ENCODE results near the gene APBB2. TPM values are rescaled to one million over a fixed set of nuclear protein-coding genes. Genes with fewer than 3 reads are reported as not detected.

APBB2 gene
- total RNA-seq, 2 experiments from 2014 or later = 1.5 to 1.7 TPM

DNA sequence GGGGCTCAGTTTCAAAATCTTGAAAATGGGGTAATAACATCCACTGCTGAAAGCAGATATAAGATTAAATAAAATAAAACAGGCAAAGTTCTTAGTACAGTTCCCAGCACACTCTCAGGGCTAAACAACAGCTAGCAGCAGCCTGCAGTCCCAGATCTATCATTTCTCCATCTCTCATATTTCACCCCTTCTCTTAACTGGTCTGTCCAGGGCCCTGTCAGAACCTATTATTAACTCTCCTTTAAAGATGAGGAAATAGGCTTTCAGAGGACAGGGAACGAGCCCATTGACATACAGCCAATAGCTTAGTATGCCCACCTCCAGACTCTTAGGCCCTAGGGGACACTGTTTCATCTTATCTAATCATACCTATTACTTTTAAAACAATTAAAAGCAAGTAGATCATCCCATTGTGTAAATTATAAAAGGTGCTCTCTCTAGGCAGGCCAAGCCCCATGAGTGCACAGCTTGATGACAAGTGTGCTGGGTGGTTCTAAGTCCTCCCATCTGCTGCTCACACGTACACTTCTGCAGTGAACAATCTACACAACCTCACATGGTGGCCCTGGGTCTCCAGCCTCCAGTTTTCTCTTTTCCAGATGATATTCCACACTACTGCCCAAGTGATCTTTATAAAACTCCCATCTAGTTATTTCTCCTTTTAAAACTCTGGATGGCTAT is 119.0 kb downstream of the APBB2 start:
- H3K9me3 Mint-ChIP-seq = no peaks in the 10 kb centered on the region
- intact Hi-C loops (cut with micrococcal nuclease) = no loop called here
- no peak overlapping the region for H3K27ac Mint-ChIP-seq
- no peaks in the 10 kb centered on the region for H3K36me3 Mint-ChIP-seq
- H3K4me3 Mint-ChIP-seq = no peak overlapping the region
- H3K4me1 Mint-ChIP-seq (ENCODE audit: low read depth) = no peaks in the 10 kb centered on the region
- peaks cover 4% of the 10 kb centered on the region for H3K27me3 Mint-ChIP-seq
- no peak for DNase-seq
- ChIA-PET POLR2A (no interaction called here), CTCF (no interaction called here)

DNA sequence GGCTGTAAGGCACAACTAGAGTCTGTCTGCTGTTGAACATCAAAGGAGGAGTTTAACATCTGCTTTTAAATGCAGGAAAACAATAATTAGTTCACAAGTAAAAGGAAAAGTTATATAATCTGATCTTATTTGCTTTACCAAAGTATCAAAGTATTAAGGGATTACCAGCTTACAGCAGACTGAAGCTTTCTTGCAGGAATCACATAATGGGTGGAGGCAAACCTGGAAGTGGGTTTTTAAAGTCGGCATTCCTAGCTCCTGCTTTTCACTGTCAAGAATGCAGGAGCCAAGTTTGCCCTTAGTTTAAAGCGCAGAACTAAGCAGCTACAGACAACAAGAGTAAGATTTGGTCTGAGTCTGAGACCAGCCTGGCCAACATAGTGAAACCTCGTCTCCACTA is 122.2 kb downstream of the APBB2 start:
- ChIA-PET POLR2A (no interaction called here), CTCF (no interaction called here)
- Mint-ChIP-seq H3K27ac (no peak overlapping the region), H3K36me3 (no peaks in the 10 kb centered on the region), H3K27me3 (peaks cover 4% of the 10 kb centered on the region), H3K4me3 (no peak overlapping the region), H3K9me3 (no peaks in the 10 kb centered on the region), H3K4me1 (ENCODE audit: low read depth) (no peaks in the 10 kb centered on the region)
- no peak for DNase-seq
- intact Hi-C loops (cut with micrococcal nuclease) = no loop called here

DNA sequence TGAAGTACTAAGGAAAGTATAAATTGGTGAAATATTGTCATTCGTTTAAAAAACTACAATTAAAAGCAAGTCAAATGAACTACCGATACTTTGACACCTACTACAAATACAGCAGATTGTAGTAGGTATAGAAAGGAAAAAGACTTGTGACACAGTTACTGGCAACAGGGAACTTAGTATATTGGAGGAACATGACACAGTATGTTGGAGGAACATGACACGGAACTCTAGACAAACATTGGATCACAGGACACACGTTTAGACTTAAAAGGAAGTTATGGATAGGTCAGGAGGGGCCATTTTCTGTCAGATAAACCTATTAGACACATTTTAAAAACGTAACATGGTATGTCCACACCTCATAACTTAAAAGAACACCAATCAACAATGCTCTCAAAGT is 132.5 kb downstream of the APBB2 start:
- CTCF ChIA-PET = interaction anchor here (1.0 kb wide), 1 partner anchor 19 kb away, joined by 3 read pairs; no protein-coding TSS in a partner anchor
- Mint-ChIP-seq H3K9me3 (peaks cover 13% of the 10 kb centered on the region), H3K4me1 (ENCODE audit: low read depth) (no peaks in the 10 kb centered on the region), H3K27ac (no peak overlapping the region), H3K27me3 (peaks cover 8% of the 10 kb centered on the region), H3K36me3 (no peaks in the 10 kb centered on the region), H3K4me3 (no peak overlapping the region)
- DNase-seq = no peak
- intact Hi-C loops (cut with micrococcal nuclease) = no loop called here
- POLR2A ChIA-PET = no interaction called here

DNA sequence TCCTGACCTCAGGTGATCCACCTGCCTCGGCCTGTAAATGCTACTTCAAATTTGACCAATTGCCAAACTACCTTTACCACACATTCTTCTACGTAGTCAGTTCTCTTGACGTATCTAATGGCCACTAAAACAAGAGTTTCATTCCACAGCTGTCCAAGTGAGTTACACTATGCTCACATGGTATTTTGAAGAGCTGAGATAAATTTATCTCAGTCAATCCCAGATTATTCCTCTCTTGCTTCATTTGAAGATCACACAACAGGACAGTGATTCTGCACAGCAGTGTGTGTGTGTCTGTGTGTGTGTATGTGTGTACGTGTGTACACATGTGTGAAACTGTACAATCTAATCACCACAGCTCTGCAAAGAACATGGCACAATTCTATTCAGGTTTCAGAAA is 133.4 kb downstream of the APBB2 start:
- intact Hi-C loops (cut with micrococcal nuclease) = no loop called here
- DNase-seq = no peak
- no peaks in the 10 kb centered on the region for H3K36me3 Mint-ChIP-seq
- ChIA-PET POLR2A (no interaction called here), CTCF (interaction anchor here (1.0 kb wide), 1 partner anchor 18 kb away, joined by 3 read pairs; no protein-coding TSS in a partner anchor)
- H3K27me3 Mint-ChIP-seq = peaks cover 8% of the 10 kb centered on the region
- no peak overlapping the region for H3K27ac Mint-ChIP-seq
- no peak overlapping the region for H3K4me3 Mint-ChIP-seq
- peaks cover 4% of the 10 kb centered on the region for H3K9me3 Mint-ChIP-seq
- H3K4me1 Mint-ChIP-seq (ENCODE audit: low read depth) = no peaks in the 10 kb centered on the region

DNA sequence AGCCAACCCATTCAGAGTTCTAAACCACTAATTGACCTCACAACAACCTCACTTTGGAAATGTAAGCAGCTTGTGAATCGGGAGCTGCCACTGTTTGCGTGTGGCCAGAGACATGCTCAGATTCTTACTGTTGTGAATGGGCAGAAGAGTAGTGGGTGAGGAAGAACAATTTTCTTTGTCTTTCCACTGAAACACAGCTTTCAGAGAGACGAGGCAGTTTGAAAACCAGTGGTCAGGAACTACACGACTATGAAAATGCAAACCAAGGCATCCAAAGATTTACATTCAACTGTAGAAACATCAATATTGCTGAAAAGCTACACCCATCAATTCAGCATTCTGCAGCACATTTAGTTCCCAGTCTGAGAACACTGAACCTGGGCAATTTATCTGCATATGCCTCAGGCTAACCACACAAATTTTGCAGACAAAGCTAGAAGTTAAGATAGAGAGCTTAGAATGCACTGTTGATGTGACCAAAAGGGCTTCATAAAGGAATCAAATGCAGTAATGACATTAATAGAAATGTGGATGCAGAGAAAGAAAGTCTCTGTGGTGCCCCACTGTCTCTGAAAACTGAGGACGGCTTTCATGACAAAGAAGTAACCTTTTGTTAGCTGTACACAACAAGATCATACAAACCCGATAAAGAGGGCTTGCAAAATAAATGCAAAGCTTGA is 134.3 kb downstream of the APBB2 start:
- no peaks in the 10 kb centered on the region for H3K9me3 Mint-ChIP-seq
- DNase-seq = no peak
- intact Hi-C loops (cut with micrococcal nuclease) = no loop called here
- ChIA-PET POLR2A (no interaction called here), CTCF (interaction anchor here (0.7 kb wide), 1 partner anchor 153 kb away, joined by 4 read pairs; no protein-coding TSS in a partner anchor)
- H3K27ac Mint-ChIP-seq = no peak overlapping the region
- no peak overlapping the region for H3K4me3 Mint-ChIP-seq
- peaks cover 8% of the 10 kb centered on the region for H3K27me3 Mint-ChIP-seq
- H3K4me1 Mint-ChIP-seq (ENCODE audit: low read depth) = no peaks in the 10 kb centered on the region
- H3K36me3 Mint-ChIP-seq = no peaks in the 10 kb centered on the region

DNA sequence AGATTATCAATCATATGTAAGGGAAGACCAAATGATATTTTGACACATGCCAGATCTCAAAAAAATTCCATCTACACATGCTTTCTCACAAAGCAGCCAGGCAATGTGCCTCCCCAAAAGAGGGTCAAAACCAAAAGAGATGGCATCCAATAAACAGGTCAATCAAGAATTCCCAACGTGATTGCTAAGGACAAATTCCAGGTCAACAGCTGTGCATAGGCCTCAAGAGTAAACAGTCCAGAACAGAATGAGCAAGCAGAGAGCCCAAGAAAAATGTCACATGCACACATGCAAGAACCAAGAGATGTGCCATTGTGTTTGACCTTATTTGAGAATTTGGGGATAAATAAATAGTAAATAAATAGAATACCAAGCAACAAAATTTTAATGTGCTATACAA is 136.7 kb downstream of the APBB2 start:
- intact Hi-C loops (cut with micrococcal nuclease) = no loop called here
- DNase-seq = no peak
- no peaks in the 10 kb centered on the region for H3K4me1 Mint-ChIP-seq (ENCODE audit: low read depth)
- H3K27me3 Mint-ChIP-seq = peaks cover 8% of the 10 kb centered on the region
- POLR2A ChIA-PET = no interaction called here
- H3K27ac Mint-ChIP-seq = no peak overlapping the region
- H3K9me3 Mint-ChIP-seq = no peaks in the 10 kb centered on the region
- CTCF ChIA-PET = no interaction called here
- H3K36me3 Mint-ChIP-seq = no peaks in the 10 kb centered on the region
- no peak overlapping the region for H3K4me3 Mint-ChIP-seq

DNA sequence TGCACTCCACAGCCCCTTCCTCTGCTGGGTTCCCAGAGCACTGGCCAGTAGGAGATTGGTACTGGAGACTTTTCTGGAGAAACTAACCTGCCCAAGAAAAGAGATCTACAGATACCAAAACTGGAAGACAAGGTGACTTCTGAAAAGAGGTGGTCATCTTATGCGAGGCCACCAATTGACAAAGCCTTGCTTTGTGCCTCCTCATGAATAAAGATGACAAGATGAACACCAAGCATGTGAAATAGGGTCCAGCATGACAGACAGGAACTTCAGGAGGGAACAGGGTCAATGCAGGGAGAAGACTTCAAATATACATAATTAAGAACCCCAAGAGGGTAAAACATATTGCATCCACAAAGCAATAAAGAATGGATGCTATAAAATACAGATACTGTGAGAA is 137.9 kb downstream of the APBB2 start:
- Mint-ChIP-seq H3K4me3 (no peak overlapping the region), H3K9me3 (no peaks in the 10 kb centered on the region), H3K27me3 (peaks cover 6% of the 10 kb centered on the region), H3K27ac (no peak overlapping the region), H3K36me3 (no peaks in the 10 kb centered on the region), H3K4me1 (ENCODE audit: low read depth) (no peaks in the 10 kb centered on the region)
- ChIA-PET POLR2A (no interaction called here), CTCF (no interaction called here)
- intact Hi-C loops (cut with micrococcal nuclease) = no loop called here
- DNase-seq = no peak

DNA sequence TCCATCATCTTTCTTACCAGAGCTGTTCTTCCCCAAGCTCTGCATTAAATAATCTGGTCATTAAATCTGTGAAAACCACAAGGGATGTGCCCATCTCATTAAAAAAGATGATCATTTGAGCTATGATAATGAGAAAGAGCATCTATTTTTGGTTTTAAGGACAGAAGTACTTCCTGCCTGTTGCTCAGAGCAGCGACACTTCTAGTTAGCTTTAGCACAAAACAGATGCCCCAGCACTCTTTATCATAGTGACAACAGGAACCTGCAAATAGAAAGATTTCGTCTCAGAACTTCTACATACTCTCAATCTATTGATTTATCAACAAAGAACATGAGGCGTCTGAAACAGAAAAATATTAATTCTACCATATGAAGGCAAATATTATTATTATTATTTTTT is 140.1 kb downstream of the APBB2 start:
- Mint-ChIP-seq H3K36me3 (no peaks in the 10 kb centered on the region), H3K27ac (no peak overlapping the region), H3K4me3 (no peak overlapping the region), H3K27me3 (peaks cover 2% of the 10 kb centered on the region), H3K9me3 (no peaks in the 10 kb centered on the region), H3K4me1 (ENCODE audit: low read depth) (no peaks in the 10 kb centered on the region)
- DNase-seq = no peak
- POLR2A ChIA-PET = no interaction called here
- intact Hi-C loops (cut with micrococcal nuclease) = no loop called here
- CTCF ChIA-PET = no interaction called here

DNA sequence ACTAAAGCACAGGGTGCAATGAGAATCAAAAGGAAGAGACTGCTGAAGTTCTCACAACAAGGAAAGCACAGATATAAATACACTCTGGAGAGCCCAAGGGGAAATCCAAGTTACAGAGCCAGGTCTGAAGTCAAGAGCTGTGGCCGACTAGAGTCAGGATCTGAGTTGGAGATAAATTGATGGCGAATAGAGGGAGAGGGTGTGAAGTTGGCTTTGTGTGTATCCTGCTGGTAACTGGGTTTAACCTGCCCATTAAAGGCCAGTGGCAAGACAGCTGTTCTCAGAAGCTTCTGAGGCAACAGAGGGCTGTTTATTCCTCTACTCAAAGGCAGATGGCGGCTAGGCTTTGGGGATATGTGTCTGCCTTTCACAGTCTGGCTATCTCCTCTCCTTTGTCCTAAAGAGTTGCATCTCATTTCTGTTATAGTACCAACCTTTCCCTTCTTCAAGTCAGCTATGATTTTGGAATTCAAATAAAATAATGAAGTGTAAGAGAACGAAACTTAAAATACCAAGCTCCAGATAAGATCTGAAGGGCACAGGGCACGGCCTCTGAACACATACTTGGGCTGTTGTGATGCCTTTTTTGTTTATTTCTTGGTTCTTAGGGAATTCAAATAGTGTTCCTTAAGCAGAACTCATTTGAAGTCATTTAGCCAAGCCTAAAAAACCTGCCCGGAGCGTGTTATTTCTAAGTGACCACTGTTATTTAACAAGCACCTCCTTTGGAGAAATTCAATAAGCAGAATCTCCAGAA is 142.1 kb downstream of the APBB2 start:
- Mint-ChIP-seq H3K36me3 (no peaks in the 10 kb centered on the region), H3K27me3 (no peaks in the 10 kb centered on the region), H3K4me3 (no peak overlapping the region), H3K4me1 (ENCODE audit: low read depth) (no peaks in the 10 kb centered on the region), H3K27ac (no peak overlapping the region), H3K9me3 (no peaks in the 10 kb centered on the region)
- DNase-seq = no peak
- intact Hi-C loops (cut with micrococcal nuclease) = no loop called here
- ChIA-PET POLR2A (no interaction called here), CTCF (no interaction called here)

DNA sequence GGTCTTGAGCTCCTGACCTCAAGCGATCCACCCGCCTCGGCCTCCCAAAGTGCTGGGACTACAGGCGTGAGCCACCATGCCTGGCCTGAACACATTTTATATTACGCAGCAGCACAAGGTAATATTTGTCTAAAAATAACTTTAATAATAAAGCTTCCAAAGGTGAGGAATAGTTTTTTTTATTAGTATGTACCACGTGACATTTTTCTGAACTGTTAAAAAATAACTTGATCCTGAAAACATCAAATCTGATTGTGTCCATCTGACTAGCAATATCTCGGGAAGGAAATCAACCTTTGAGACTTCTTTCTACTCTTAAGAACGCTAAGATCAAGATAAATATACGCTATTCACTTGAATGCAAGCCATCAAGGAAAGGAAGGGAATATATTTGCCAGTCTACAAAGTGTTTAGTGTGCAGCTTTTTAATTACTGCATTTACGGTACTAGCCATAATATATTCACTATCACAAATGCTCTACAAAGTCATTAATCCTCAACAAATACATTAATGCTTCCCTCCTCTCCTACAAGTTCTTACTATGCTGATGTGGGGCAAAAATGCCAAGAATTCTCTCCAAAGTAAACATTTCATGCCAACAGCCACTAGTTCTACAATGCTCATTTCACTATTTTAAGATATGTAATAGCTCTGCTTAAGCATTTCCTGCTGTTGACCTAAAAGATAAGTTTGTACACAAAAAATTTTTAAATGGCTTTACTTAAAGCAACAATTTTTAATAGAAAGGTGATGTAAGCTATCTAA is 143.6 kb downstream of the APBB2 start:
- H3K4me3 Mint-ChIP-seq = no peak overlapping the region
- H3K27me3 Mint-ChIP-seq = no peaks in the 10 kb centered on the region
- no peak overlapping the region for H3K27ac Mint-ChIP-seq
- ChIA-PET CTCF (no interaction called here), POLR2A (no interaction called here)
- no peak for DNase-seq
- no peaks in the 10 kb centered on the region for H3K4me1 Mint-ChIP-seq (ENCODE audit: low read depth)
- no peaks in the 10 kb centered on the region for H3K9me3 Mint-ChIP-seq
- intact Hi-C loops (cut with micrococcal nuclease) = no loop called here
- no peaks in the 10 kb centered on the region for H3K36me3 Mint-ChIP-seq

DNA sequence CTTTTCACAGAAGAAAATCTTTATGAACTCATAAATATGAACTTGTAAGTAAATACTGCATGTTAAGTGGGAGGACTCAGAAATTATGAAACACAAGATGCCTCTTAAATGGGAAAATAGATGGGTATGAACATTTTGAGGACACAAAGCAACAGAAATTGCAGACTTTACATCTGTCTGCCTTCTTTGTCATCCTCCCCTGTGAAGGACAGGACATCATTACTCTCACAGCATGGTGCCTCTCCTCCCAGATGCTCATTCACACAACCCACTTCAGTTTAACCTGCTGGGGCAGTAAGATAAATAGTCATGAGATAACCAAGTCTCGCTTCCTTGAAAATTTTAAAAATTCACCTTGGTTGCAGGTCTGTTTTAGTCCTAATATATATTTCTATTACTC is 144.5 kb downstream of the APBB2 start:
- H3K9me3 Mint-ChIP-seq = no peaks in the 10 kb centered on the region
- no peaks in the 10 kb centered on the region for H3K36me3 Mint-ChIP-seq
- POLR2A ChIA-PET = no interaction called here
- CTCF ChIA-PET = no interaction called here
- intact Hi-C loops (cut with micrococcal nuclease) = no loop called here
- DNase-seq = no peak
- H3K27ac Mint-ChIP-seq = no peak overlapping the region
- no peaks in the 10 kb centered on the region for H3K27me3 Mint-ChIP-seq
- H3K4me1 Mint-ChIP-seq (ENCODE audit: low read depth) = no peaks in the 10 kb centered on the region
- no peak overlapping the region for H3K4me3 Mint-ChIP-seq

DNA sequence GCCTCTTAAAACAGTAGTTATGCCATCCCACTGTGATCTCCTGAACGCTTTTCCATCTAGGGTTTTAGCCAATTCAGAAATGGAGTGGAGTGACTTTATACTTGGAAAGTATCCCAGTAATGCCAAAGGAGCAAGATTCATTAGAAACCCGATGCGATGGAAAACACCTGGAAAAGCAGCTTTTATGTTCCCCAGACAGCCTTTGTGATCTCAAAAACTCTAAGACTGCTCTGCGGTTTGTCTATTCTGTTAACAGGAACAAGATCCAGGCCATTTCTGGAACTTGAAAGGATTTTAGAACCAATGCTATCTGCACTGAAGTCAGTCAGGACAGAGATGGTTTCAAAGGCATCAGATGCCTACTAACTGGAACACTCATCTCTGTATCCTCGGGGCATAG is 145.1 kb downstream of the APBB2 start:
- CTCF ChIA-PET = no interaction called here
- no peaks in the 10 kb centered on the region for H3K36me3 Mint-ChIP-seq
- no peaks in the 10 kb centered on the region for H3K27me3 Mint-ChIP-seq
- intact Hi-C loops (cut with micrococcal nuclease) = no loop called here
- no peak for DNase-seq
- no peak overlapping the region for H3K27ac Mint-ChIP-seq
- POLR2A ChIA-PET = no interaction called here
- H3K4me3 Mint-ChIP-seq = no peak overlapping the region
- no peaks in the 10 kb centered on the region for H3K9me3 Mint-ChIP-seq
- H3K4me1 Mint-ChIP-seq (ENCODE audit: low read depth) = no peaks in the 10 kb centered on the region

All from activated CD4-positive, alpha-beta memory T cell treated with anti-CD3 and anti-CD28 coated beads for 36 hours (primary cell).